HG03432 (cell line): ENCODE data around the gene FCER1G.

Experiments used
- ATAC-seq: cut with Tn5 transposase; IDR thresholded peaks from one replicate; pipeline ENCODE4 v1.9.1; 2021; ENCODE audit warnings: mild to moderate bottlenecking, moderate library complexity; ENCODE audit not compliant: unreplicated experiment

FCER1G gene

DNA sequence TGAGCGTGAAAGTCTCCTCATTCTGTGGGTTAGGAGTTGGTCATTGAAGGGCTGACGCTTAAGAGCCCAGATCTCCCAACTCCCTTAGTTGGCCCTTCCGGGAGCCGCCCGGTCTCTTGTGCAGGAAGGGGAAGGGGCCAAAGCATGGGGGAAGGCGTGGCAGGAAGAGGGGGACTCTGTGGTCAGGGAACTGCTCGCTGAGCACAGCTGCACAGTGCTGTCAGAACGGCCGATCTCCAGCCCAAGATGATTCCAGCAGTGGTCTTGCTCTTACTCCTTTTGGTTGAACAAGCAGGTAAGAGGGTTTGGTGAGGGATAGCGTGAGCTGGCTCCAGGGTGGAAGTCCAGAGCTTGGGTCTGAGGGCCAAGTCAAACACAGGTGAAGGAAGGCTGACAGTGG lies at the start of gene FCER1G:
TSS of gene FCER1G (plus strand) at position 220 of the 400 bp plus-strand sequence. CDS start at position 247, 27 bp downstream.
- no peak for ATAC-seq

DNA sequence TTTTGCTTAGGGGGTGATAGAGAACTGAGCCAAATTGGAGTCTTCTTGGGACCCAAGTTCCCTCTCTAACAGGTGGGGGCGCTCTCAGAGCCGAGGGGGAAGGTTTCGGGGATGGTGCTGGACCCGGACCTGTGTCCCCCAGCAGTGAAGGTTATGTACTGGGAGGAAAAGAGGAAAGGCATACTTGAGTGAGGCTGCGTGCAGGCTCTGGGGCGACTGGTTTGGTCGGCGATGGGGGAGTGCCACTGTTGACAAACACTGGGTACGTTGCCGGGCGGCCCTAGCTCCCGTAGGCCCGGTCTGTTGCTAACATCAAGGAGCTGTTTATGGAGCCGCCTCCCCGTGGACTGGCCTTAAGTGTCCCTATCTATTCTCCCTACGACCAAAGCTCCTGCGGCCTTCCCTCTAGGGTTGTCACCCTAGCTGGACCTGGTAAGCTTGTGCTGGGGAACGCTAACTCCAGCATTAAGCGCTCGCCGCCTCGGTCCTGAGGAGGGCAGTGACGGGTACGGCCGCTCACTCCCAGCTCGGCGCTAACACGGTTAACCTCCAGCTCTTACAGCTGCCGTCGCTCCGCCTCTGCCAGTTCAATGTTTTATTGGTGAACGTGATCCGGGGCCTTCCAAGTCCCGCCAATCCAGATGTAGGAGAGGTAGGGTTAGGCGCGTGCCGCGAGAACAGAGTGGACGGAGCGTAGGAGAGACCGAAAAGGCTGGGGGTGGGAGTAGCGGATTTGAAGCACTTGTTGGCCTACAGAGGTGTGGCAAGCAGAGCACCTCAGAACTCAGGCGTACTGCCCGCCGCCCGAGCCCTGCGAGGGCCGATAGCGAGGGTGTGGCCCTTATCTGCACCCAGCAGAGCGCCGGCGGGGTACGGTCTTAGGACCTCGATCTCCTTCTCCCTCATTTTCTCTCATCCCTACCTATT lies 49.1 kb upstream of the FCER1G start, which contains the start of gene PPOX:
TSS of gene PPOX (plus strand) at position 685 of the 927 bp plus-strand sequence. CDS start 422 bp downstream, outside the sequence.
- ATAC-seq, result peak; percentile 95

GRCh38 chr1:161166669-161167548 lies 48.2 kb upstream of the FCER1G start:
- ATAC-seq, result peak; percentile 1

DNA sequence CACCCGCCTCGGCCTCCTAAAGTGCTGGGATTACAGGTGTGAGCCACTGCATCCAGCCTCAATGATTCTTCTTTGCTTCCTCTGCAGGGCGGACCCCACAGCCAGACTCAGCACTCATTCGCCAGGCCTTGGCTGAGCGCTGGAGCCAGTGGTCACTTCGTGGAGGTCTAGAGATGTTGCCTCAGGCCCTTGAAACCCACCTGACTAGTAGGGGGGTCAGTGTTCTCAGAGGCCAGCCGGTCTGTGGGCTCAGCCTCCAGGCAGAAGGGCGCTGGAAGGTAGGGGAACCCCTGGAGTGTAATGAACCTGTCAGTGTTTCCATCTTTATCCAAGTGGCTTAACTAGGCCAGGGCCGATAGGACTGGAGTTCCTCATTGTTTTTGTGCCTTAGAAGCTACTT lies 46.2 kb upstream of the FCER1G start:
- ATAC-seq, result no peak

GRCh38 chr1:161171191-161171590 lies 43.9 kb upstream of the FCER1G start:
- ATAC-seq, result no peak

- no peak for ATAC-seq
These were observed 43.4 kb upstream of the FCER1G start for GRCh38 chr1:161171696-161172095.

GRCh38 chr1:161172349-161172748 lies 42.7 kb upstream of the FCER1G start:
- ATAC-seq, result no peak

DNA sequence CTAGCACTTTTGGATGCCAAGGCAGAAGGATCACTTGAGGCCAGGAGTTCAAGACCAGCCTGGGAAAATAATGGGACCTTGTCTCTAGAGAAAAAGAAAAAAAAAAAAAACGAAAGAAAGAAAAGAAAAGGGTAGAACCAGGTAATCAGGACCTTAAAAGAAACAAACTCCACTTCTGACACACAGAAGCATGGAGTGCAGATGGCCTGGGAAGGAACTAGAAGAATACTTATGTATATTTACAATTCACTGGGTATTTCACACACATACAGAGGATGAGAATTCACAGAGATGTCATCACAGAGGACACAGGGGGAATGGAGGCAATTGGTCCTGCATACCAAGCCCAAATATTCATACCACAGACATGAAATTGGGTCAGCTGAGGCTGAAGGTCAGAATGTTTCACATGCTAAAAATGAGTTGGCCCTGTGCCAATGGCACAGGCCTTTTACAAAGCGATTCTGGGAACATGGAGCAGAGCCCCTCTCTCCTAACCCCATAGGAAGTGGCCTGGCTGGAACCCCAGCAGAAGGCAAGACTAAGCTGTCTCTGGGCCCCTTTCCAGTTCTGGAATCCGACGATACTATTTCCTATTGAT lies 42.2 kb upstream of the FCER1G start:
- no peak for ATAC-seq

GRCh38 chr1:161173711-161174110 lies 41.4 kb upstream of the FCER1G start:
- ATAC-seq, result no peak

GRCh38 chr1:161174911-161175310 lies 40.2 kb upstream of the FCER1G start:
- ATAC-seq, result no peak

DNA sequence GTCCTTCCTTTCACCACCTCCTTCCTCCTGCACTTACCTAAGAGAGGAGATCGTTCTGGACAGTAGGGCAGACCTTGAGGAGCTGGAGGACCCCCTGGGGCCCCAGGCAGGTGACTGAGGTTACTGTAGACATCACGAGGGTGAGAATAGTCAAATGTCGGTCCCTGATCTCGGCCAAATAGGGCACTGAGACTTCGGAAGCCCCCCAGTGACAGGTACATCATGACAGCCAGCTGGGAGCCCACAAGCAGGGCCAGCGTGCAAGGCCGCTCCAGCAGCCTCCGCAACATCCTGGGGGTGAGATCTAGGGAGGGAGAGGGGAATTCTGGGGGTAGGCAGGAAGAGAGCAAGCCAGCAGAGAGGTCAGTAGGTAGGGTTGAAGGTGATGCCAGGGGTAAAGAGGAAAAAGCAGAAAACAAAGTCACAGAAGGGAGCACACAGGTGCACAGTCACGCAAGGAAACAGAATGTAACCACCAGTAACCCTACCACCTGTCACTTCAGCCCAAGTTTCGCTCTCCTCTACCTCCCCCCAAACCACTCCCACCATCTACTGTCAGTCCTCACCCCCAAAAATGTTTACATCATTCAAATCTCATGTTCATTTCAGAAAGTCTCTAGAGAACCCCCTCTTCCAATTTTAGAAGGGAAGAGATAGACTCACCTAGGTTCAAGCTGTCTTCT lies 39.2 kb upstream of the FCER1G start:
- no peak for ATAC-seq

DNA sequence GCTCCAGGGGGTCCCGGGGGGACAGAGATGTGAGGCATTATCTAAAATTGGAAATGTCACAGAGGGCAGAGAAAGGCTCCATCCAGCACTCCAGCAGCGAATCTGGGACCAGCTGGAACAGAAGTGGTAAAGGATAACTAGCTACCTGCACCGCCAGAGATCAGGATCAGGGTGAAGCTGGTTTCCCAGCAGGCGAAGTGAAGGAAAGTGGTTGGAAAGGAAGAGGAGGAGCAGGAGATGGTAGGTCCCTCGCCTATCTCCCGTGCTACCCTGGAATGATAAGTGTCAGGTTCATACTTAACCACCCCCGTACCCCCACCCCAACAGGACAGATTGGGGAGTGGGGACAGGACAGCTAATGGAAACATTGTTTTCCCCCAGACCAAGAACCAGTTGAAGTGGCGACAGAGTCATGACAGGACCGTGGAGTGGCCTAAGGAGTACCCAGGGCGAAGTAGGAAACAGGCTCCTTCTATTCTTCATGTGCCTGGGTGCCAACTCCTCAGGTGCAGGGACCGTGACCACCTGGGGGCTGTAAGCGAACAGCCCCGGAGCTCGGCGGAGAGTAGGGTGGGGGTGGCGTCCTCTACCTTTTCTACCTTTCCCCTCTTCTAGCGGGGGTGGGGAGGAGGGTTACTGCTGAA lies 38.5 kb upstream of the FCER1G start:
- ATAC-seq, result no peak

- peak; percentile 90 for ATAC-seq
These were observed 37.8 kb upstream of the FCER1G start, which contains the start of gene B4GALT3 for GRCh38 chr1:161177112-161177935. TSS of gene B4GALT3 (minus strand) at chr1:161177507. CDS start at chr1:161176060, 1,447 bp downstream.

DNA sequence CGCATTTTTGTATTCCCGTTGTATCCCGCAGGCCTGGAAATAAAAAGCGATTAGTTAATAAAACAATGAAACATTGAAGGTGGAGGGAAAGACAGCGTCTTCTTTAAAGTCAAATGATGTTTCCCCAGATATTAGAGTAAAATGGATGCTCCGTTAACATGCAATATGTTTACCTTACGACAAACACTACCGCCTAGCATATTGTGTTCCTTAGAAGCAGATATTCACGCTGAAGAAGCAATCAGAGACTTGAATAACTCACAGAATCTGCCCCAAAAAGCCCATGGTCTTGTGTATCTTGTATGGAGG lies 37.2 kb upstream of the FCER1G start:
- no peak for ATAC-seq

GRCh38 chr1:161179698-161180097 lies 35.4 kb upstream of the FCER1G start:
- no peak for ATAC-seq

GRCh38 chr1:161180639-161181038 lies 34.5 kb upstream of the FCER1G start:
- no peak for ATAC-seq

GRCh38 chr1:161182214-161182613 lies 32.9 kb upstream of the FCER1G start:
- ATAC-seq, result peak; percentile 46

DNA sequence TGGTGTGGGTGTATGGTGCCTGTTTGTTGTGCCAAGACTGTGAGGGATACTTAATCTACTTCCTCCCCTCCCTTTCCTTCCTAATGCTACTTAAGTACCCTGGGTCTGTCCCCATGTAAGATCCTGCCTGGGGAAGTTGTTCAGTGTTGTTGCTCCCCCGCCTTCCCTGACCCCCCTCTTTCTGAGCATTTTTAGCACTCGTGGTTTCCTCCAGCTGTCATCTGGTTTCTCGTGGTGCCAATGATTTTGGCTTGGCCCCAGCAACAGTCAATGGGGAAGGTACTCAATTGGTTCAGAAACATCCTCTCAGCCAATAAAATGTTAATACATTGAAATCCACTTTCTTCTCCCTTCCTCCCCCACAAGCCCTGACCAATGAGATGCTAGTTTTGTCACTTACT lies 29.8 kb upstream of the FCER1G start:
- ATAC-seq, result peak; percentile 75

DNA sequence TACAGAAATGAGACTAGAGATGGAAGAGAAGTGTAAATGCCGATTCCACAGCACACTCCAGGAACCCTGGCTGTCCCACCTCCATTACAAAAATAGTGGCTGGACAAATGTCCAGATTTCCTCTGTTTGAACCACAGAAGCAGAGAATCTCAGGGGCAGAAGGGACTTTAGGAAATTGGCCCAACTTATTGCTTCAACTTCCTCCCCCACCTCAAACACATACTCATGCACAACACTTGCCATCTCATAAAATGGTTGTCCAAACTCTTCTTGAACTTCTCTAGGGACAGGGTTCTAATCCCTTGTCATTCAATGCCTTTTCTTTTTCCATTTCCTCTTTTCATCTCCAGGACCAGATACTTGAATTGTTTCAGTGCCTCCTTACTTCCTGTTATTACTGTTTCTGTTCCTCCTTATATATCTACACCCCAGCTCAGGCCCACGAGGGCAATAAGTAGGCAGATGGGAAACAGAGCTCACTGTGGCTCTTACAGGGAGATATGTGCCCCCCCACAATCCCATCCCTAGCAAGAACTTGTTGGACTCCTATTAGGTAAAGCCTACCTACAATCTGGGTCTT lies 29.3 kb upstream of the FCER1G start:
- peak; percentile 32 for ATAC-seq
